SK-N-SH (cell line): ENCODE results near the gene KRTAP27-1. TPM values are rescaled to one million over a fixed set of nuclear protein-coding genes. Genes with fewer than 3 reads are reported as not detected.

ENCODE experiments used
- CTCF ChIA-PET: fragments of 300-600, 350-600 bp; formaldehyde crosslinking; extraction: SDS; loops from one replicate; lab custom pipeline; 2021; lab: Yijun Ruan, JAX
- POLR2A ChIA-PET: fragments of 350-600 bp; sonication (Branson Sonifier 250); formaldehyde crosslinking; extraction: SDS; loops from one replicate; lab custom pipeline; 2020; ENCODE audit warnings: antibody characterized with exemption, inconsistent platforms; lab: Yijun Ruan, JAX
- DNase-seq: peaks from one replicate; pipeline ENCODE4 v3.0.0; 2012
- H2AFZ ChIP-seq: fragments of 200-600 bp; sonication (generic); 2 replicates; pipeline ENCODE4 v1.8.1; 2016; ENCODE audit warnings: antibody characterized with exemption, mild to moderate bottlenecking, low read depth
- H3F3A ChIP-seq: fragments of 200-600 bp; sonication (generic); replicated peaks from 2 replicates; pipeline ENCODE3; 2016; ENCODE audit warnings: antibody characterized with exemption, mild to moderate bottlenecking; ENCODE audit not compliant: insufficient read depth
- H3K27ac ChIP-seq, 2 experiments: fragments of 200-500 bp in 1 of 2; fragments of 200-600 bp in 1 of 2; sonication (Bioruptor generic) in 1 of 2; sonication (generic), shearing (Covaris generic) in 1 of 2; 2 replicates each; pipeline versions ENCODE4 v1.5.1 to v1.6.1; 2014 to 2016; ENCODE audit warnings: low read depth in 2 of 2, inconsistent platforms in 1 of 2, low read length in 1 of 2, mild to moderate bottlenecking in 1 of 2, mixed read lengths in 1 of 2
- H3K27me3 ChIP-seq: fragments of 200-600 bp; sonication (generic), shearing (Covaris generic); 2 replicates; pipeline ENCODE4 v1.6.1; 2016; ENCODE audit warnings: mixed run types; ENCODE audit not compliant: insufficient read depth
- H3K36me3 ChIP-seq, 2 experiments: fragments of 200-500 bp in 1 of 2; fragments of 200-600 bp in 1 of 2; sonication (Bioruptor generic) in 1 of 2; sonication (generic) in 1 of 2; replicated peaks in 1 of 2; 2 replicates each; pipeline versions ENCODE3 to v1.5.1; 2014 to 2016; ENCODE audit warnings: low read length in 1 of 2, mild to moderate bottlenecking in 1 of 2; ENCODE audit not compliant: insufficient read depth in 2 of 2, control insufficient read depth in 1 of 2
- H3K4me1 ChIP-seq, 2 experiments: fragments of 200-500 bp in 1 of 2; fragments of 200-600 bp in 1 of 2; sonication (Bioruptor generic) in 1 of 2; sonication (generic), shearing (Covaris generic) in 1 of 2; 2 replicates each; pipeline versions ENCODE4 v1.5.1 to v1.6.1; 2014 to 2016; ENCODE audit warnings: low read depth in 1 of 2, low read length in 1 of 2, mixed run types in 1 of 2; ENCODE audit not compliant: insufficient read depth in 2 of 2, control insufficient read depth in 1 of 2
- H3K4me2 ChIP-seq: fragments of 200-600 bp; sonication (generic), shearing (Covaris generic); 2 replicates; pipeline ENCODE4 v1.6.1; 2017; ENCODE audit warnings: mixed run types
- H3K4me3 ChIP-seq, 2 experiments: fragments of 200-500 bp in 1 of 2; fragments of 200-600 bp in 1 of 2; sonication (Bioruptor generic) in 1 of 2; sonication (generic), shearing (Covaris generic) in 1 of 2; 2 replicates each; pipeline versions ENCODE4 v1.5.1 to v1.8.1; 2014 to 2016; ENCODE audit warnings: low read depth in 2 of 2, inconsistent platforms in 1 of 2, low read length in 1 of 2, mild to moderate bottlenecking in 1 of 2, mixed read lengths in 1 of 2, moderate library complexity in 1 of 2
- H3K79me2 ChIP-seq: fragments of 200-600 bp; sonication (generic); 2 replicates; pipeline ENCODE4 v1.8.1; 2017; ENCODE audit warnings: mild to moderate bottlenecking; ENCODE audit not compliant: insufficient read depth
- H3K9ac ChIP-seq: fragments of 200-600 bp; sonication (generic); 2 replicates; pipeline ENCODE4 v1.6.1; 2017; ENCODE audit warnings: mixed run types
- H3K9me2 ChIP-seq: fragments of 200-600 bp; sonication (generic); 2 replicates; pipeline ENCODE4 v1.6.1; 2017; ENCODE audit warnings: mixed run types
- H3K9me3 ChIP-seq: fragments of 200-600 bp; sonication (generic); 2 replicates; pipeline ENCODE4 v1.6.1; 2017; ENCODE audit warnings: mixed run types, mild to moderate bottlenecking, moderate library complexity
- H4K20me1 ChIP-seq: fragments of 200-600 bp; sonication (generic); 2 replicates; pipeline ENCODE4 v1.6.1; 2017; ENCODE audit warnings: mild to moderate bottlenecking, mixed run types; ENCODE audit not compliant: insufficient read depth
- CHD2 ChIP-seq: fragments of 150-350 bp; IDR thresholded peaks from 2 replicates; pipeline ENCODE4 v1.6.1; 2018; ENCODE audit warnings: low read length; ENCODE audit not compliant: partially characterized antibody
- EP300 ChIP-seq, 2 experiments: IDR thresholded peaks; 2 replicates each; pipeline versions ENCODE4 v1.4.0 to v1.6.1; 2012; ENCODE audit warnings: borderline replicate concordance in 1 of 2, low read depth in 1 of 2, low read length in 1 of 2
- FOXJ3 ChIP-seq: sonication (generic); formaldehyde crosslinking; IDR thresholded peaks from 2 replicates; pipeline ENCODE4 v1.5.1; 2020; ENCODE audit warnings: mild to moderate bottlenecking, missing genetic modification reagents
- GATA2 ChIP-seq: sonication (generic); formaldehyde crosslinking; IDR thresholded peaks from 2 replicates; pipeline ENCODE4 v1.5.0; 2020; ENCODE audit warnings: mild to moderate bottlenecking, missing genetic modification reagents
- JUND ChIP-seq: IDR thresholded peaks from 2 replicates; pipeline ENCODE4 v1.4.0; 2012
- MAX ChIP-seq: IDR thresholded peaks from 2 replicates; pipeline ENCODE4 v1.4.0; 2012; ENCODE audit warnings: low read depth
- MEF2A ChIP-seq: IDR thresholded peaks from 2 replicates; pipeline ENCODE4 v1.4.0; 2012; ENCODE audit warnings: low read depth, borderline replicate concordance
- MXI1 ChIP-seq: IDR thresholded peaks from 2 replicates; pipeline ENCODE4 v1.6.1; 2012; ENCODE audit warnings: mild to moderate bottlenecking, low read depth, low read length, improper control_type of control experiment
- NFIC ChIP-seq: IDR thresholded peaks from 2 replicates; pipeline ENCODE4 v1.4.0; 2012; ENCODE audit warnings: borderline replicate concordance
- NRF1 ChIP-seq: IDR thresholded peaks from 2 replicates; pipeline ENCODE4 v1.6.1; 2012; ENCODE audit warnings: low read depth, mild to moderate bottlenecking, low read length
- POLR2AphosphoS5 ChIP-seq: IDR thresholded peaks from 2 replicates; pipeline ENCODE4 v1.6.1; 2012; ENCODE audit warnings: low read depth, low read length
- RAD21 ChIP-seq: IDR thresholded peaks from 2 replicates; pipeline ENCODE4 v1.6.1; 2012; ENCODE audit warnings: mild to moderate bottlenecking, low read length
- REST ChIP-seq: IDR thresholded peaks from 2 replicates; pipeline ENCODE4 v1.6.1; 2012; ENCODE audit warnings: mild to moderate bottlenecking, low read depth, low read length, moderate library complexity
- RFX5 ChIP-seq: IDR thresholded peaks from 2 replicates; pipeline ENCODE4 v1.6.1; 2012; ENCODE audit warnings: mild to moderate bottlenecking, improper control_type of control experiment, low read length
- SIN3A ChIP-seq: IDR thresholded peaks from 2 replicates; pipeline ENCODE4 v1.6.1; 2012; ENCODE audit warnings: low read depth, mild to moderate bottlenecking, low read length, moderate library complexity, borderline replicate concordance
- TAF1 ChIP-seq: IDR thresholded peaks from 2 replicates; pipeline ENCODE4 v1.6.1; 2012; ENCODE audit warnings: low read depth, mild to moderate bottlenecking, low read length, moderate library complexity, borderline replicate concordance
- TEAD4 ChIP-seq: IDR thresholded peaks from 2 replicates; pipeline ENCODE4 v1.4.0; 2012; ENCODE audit warnings: mild to moderate bottlenecking, borderline replicate concordance; ENCODE audit not compliant: insufficient read depth
- USF1 ChIP-seq: IDR thresholded peaks from 2 replicates; pipeline ENCODE4 v1.4.0; 2012; ENCODE audit warnings: low read depth, borderline replicate concordance
- ZBTB33 ChIP-seq: IDR thresholded peaks from 2 replicates; pipeline ENCODE4 v1.4.0; 2012; ENCODE audit warnings: low read depth, borderline replicate concordance
- WGBS: methylation state at CpG from one replicate; pipeline ENCODE4 v1.1.6; 2017; ENCODE audit warnings: low lambda C conversion rate; 5-methylcytosine and 5-hydroxymethylcytosine counted together
- polyA plus RNA-seq, 3 experiments: library from polyadenylated mRNA; depleted of rRNA; stranded (reverse); fragments of >200 nt; gene quantifications; 2 replicates each; pipeline ENCODE4 v1.2.3, GENCODE V29; 2012

The KRTAP27-1 gene
- polyA plus RNA-seq, 1 of the 3 experiments (the other 2 are of a cell fraction): not detected

- ChIA-PET POLR2A (no interaction called here), CTCF (no interaction called here)
- H3K27me3 ChIP-seq: no peaks in the 10 kb centered on the region; the same call in 1 of the 2 replicates
- H3K9me3 ChIP-seq: no peaks in the 10 kb centered on the region
- 10% methylated on average over 2 of the region's 2 CpGs for WGBS
- TF ChIP-seq TEAD4: no peak
- no peak for TF ChIP-seq RFX5
- TF ChIP-seq SIN3A: no peak
- no peak for TF ChIP-seq USF1
- no peak for TF ChIP-seq GATA2 (CRISPR knock-in tag)
- no peak for TF ChIP-seq EP300 (IDR thresholded peaks at IDR 0.05; ENCODE audit: borderline replicate concordance in 1 of 2, low read depth in 1 of 2, low read length in 1 of 2)
- TF ChIP-seq JUND: no peak
- H3K36me3 ChIP-seq: no peaks in the 10 kb centered on the region
- H3K4me2 ChIP-seq: no peak overlapping the region
- H3K9me2 ChIP-seq: no peaks in the 10 kb centered on the region
- no peak overlapping the region for H2AFZ ChIP-seq
- H3K4me1 ChIP-seq: no peaks in the 10 kb centered on the region
- no peaks in the 10 kb centered on the region for H4K20me1 ChIP-seq
- H3K79me2 ChIP-seq: no peaks in the 10 kb centered on the region
- no peaks in the 10 kb centered on the region for H3F3A ChIP-seq
- peak; percentile 0 for DNase-seq
- H3K9ac ChIP-seq: no peak overlapping the region
- H3K4me3 ChIP-seq: no peak overlapping the region
- no peak overlapping the region for H3K27ac ChIP-seq
Observed at GRCh38 chr21:30306884-30307283, 30.6 kb downstream of the KRTAP27-1 start.

- H2AFZ ChIP-seq: no peak overlapping the region
- H3K4me1 ChIP-seq: no peaks in the 10 kb centered on the region
- H3K9me2 ChIP-seq: no peaks in the 10 kb centered on the region
- TF ChIP-seq MAX (no peak), USF1 (no peak), TAF1 (no peak), CHD2 (no peak), NRF1 (no peak), REST (no peak), ZBTB33 (no peak), JUND (no peak), MXI1 (no peak), GATA2 (CRISPR knock-in tag) (no peak), RAD21 (no peak), NFIC (no peak), SIN3A (no peak), MEF2A (no peak), POLR2AphosphoS5 (no peak), FOXJ3 (CRISPR knock-in tag) (no peak), RFX5 (no peak)
- H3K79me2 ChIP-seq: no peaks in the 10 kb centered on the region
- no peaks in the 10 kb centered on the region for H3F3A ChIP-seq
- DNase-seq: no peak
- H3K4me3 ChIP-seq: no peak overlapping the region
- H3K27ac ChIP-seq: no peak overlapping the region
- WGBS: 3% methylated on average over 1 of the region's 1 CpG
- CTCF ChIA-PET: no interaction called here
- no peak overlapping the region for H3K9ac ChIP-seq
- no peaks in the 10 kb centered on the region for H4K20me1 ChIP-seq
- no peaks in the 10 kb centered on the region for H3K9me3 ChIP-seq
- H3K27me3 ChIP-seq: no peaks in the 10 kb centered on the region; the same call in 1 of the 2 replicates
- no peak overlapping the region for H3K4me2 ChIP-seq
- H3K36me3 ChIP-seq: no peaks in the 10 kb centered on the region
- POLR2A ChIA-PET: no interaction called here
Observed at GRCh38 chr21:30305136-30305535, 32.4 kb downstream of the KRTAP27-1 start.
